ENCODE data around the gene SLC24A4.

The SLC24A4 gene

GRCh38 chr14:92404938-92405337 is 82.0 kb downstream of the SLC24A4 start:
- Histone ChIP-seq H3K9ac (ENCODE audit: low read depth, low read length, poor library complexity, severe bottlenecking) (no peak overlapping the region), H3K9me3 (ENCODE audit: insufficient read depth, low read depth, low read length) (no peaks in the 10 kb centered on the region; the same call in 1 of the 2 replicates), H4K20me1 (ENCODE audit: insufficient read depth, low read length, poor library complexity, severe bottlenecking) (no peaks in the 10 kb centered on the region), H3K4me3 (ENCODE audit: low read length, poor library complexity, severe bottlenecking) (no peak overlapping the region), H3K9me2 (replicated peaks; ENCODE audit: low read depth, low read length) (no peaks in the 10 kb centered on the region), H2AFZ (ENCODE audit: low read length) (no peak overlapping the region), H3K27me3 (ENCODE audit: insufficient read depth, low read length, poor library complexity, severe bottlenecking) (no peaks in the 10 kb centered on the region), H3K4me2 (ENCODE audit: low read depth, low read length, poor library complexity, severe bottlenecking) (no peak overlapping the region), H3K4me1 (ENCODE audit: insufficient read depth, low read length, poor library complexity, severe bottlenecking) (no peaks in the 10 kb centered on the region), H3K36me3 (ENCODE audit: insufficient read depth, low read length) (no peaks in the 10 kb centered on the region), H3F3A (ENCODE audit: low read depth) (no peaks in the 10 kb centered on the region), H3K79me2 (ENCODE audit: insufficient read depth, low read length) (no peaks in the 10 kb centered on the region)
- TF ChIP-seq EZH2phosphoT487 (IDR thresholded peaks at IDR 0.05; ENCODE audit: borderline replicate concordance) = no peak
- TF ChIP-seq, protein P1, sequence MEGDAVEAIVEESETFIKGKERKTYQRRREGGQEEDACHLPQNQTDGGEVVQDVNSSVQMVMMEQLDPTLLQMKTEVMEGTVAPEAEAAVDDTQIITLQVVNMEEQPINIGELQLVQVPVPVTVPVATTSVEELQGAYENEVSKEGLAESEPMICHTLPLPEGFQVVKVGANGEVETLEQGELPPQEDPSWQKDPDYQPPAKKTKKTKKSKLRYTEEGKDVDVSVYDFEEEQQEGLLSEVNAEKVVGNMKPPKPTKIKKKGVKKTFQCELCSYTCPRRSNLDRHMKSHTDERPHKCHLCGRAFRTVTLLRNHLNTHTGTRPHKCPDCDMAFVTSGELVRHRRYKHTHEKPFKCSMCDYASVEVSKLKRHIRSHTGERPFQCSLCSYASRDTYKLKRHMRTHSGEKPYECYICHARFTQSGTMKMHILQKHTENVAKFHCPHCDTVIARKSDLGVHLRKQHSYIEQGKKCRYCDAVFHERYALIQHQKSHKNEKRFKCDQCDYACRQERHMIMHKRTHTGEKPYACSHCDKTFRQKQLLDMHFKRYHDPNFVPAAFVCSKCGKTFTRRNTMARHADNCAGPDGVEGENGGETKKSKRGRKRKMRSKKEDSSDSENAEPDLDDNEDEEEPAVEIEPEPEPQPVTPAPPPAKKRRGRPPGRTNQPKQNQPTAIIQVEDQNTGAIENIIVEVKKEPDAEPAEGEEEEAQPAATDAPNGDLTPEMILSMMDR (conservative IDR thresholded peaks at IDR 0.05; ENCODE audit: low read length) = no peak

DNA sequence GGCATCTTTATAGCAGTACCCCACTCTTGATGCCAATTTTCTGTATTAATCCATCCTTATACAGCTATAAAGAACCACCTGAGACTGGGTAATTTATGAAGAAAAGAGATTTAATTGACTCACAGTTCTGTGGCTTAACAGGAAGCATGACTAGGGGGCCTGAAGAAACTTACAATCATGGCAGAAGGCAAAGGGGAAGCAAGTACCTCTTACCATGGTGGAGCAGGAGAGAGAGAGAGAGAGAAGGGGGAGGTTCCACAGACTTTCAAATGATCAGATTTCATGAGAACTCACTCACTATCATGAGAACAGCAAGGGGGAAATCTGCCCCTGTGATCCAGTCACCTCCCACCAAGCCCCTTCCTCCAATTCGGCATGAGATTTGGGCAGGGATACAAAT is 84.4 kb downstream of the SLC24A4 start:
- H2AFZ ChIP-seq (ENCODE audit: low read length) = no peak overlapping the region
- H3F3A ChIP-seq (ENCODE audit: low read depth) = no peaks in the 10 kb centered on the region
- H3K27me3 ChIP-seq (ENCODE audit: insufficient read depth, low read length, poor library complexity, severe bottlenecking) = no peaks in the 10 kb centered on the region
- no peaks in the 10 kb centered on the region for H3K4me1 ChIP-seq (ENCODE audit: insufficient read depth, low read length, poor library complexity, severe bottlenecking)
- no peak overlapping the region for H3K4me3 ChIP-seq (ENCODE audit: low read length, poor library complexity, severe bottlenecking)
- H3K9me2 ChIP-seq (replicated peaks; ENCODE audit: low read depth, low read length) = no peaks in the 10 kb centered on the region
- H3K4me2 ChIP-seq (ENCODE audit: low read depth, low read length, poor library complexity, severe bottlenecking) = no peak overlapping the region
- no peaks in the 10 kb centered on the region for H3K79me2 ChIP-seq (ENCODE audit: insufficient read depth, low read length)
- H3K9ac ChIP-seq (ENCODE audit: low read depth, low read length, poor library complexity, severe bottlenecking) = no peak overlapping the region
- H3K36me3 ChIP-seq (ENCODE audit: insufficient read depth, low read length) = no peaks in the 10 kb centered on the region
- no peaks in the 10 kb centered on the region; the same call in 1 of the 2 replicates for H3K9me3 ChIP-seq (ENCODE audit: insufficient read depth, low read depth, low read length)
- no peaks in the 10 kb centered on the region for H4K20me1 ChIP-seq (ENCODE audit: insufficient read depth, low read length, poor library complexity, severe bottlenecking)
- no peak for TF ChIP-seq EZH2phosphoT487 (IDR thresholded peaks at IDR 0.05; ENCODE audit: borderline replicate concordance)
- TF ChIP-seq, protein P1 (conservative IDR thresholded peaks at IDR 0.05; ENCODE audit: low read length) = no peak

DNA sequence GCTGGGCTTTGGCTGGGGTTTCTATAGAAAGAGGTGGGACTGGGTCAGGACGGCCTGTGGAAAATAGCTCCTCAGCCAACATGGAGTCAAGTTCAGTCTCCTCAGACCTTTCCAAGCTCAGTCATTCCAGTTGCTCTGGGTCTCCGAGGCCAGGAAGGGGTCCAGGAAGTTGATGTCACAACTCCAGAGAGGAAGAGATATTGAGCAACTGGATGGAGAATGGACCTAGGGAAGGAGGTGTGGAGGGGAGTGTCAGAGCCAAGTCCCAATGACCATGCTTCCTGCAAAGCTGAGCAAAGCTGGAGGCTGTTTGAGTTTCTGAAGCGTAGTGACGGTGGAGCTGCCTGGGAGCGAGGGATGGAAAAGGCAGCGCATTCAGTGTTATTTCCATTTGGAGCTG is 86.1 kb downstream of the SLC24A4 start:
- no peaks in the 10 kb centered on the region for H3K4me1 ChIP-seq (ENCODE audit: insufficient read depth, low read length, poor library complexity, severe bottlenecking)
- no peak overlapping the region for H3K4me3 ChIP-seq (ENCODE audit: low read length, poor library complexity, severe bottlenecking)
- no peaks in the 10 kb centered on the region for H4K20me1 ChIP-seq (ENCODE audit: insufficient read depth, low read length, poor library complexity, severe bottlenecking)
- H2AFZ ChIP-seq (ENCODE audit: low read length) = no peak overlapping the region
- no peaks in the 10 kb centered on the region for H3F3A ChIP-seq (ENCODE audit: low read depth)
- H3K4me2 ChIP-seq (ENCODE audit: low read depth, low read length, poor library complexity, severe bottlenecking) = no peak overlapping the region
- H3K36me3 ChIP-seq (ENCODE audit: insufficient read depth, low read length) = no peaks in the 10 kb centered on the region
- no peak for TF ChIP-seq EZH2phosphoT487 (IDR thresholded peaks at IDR 0.05; ENCODE audit: borderline replicate concordance)
- TF ChIP-seq, protein P1 (conservative IDR thresholded peaks at IDR 0.05; ENCODE audit: low read length) = no peak
- H3K9ac ChIP-seq (ENCODE audit: low read depth, low read length, poor library complexity, severe bottlenecking) = no peak overlapping the region
- H3K27me3 ChIP-seq (ENCODE audit: insufficient read depth, low read length, poor library complexity, severe bottlenecking) = no peaks in the 10 kb centered on the region
- H3K9me2 ChIP-seq (replicated peaks; ENCODE audit: low read depth, low read length) = no peaks in the 10 kb centered on the region
- no peaks in the 10 kb centered on the region; the same call in 1 of the 2 replicates for H3K9me3 ChIP-seq (ENCODE audit: insufficient read depth, low read depth, low read length)
- no peaks in the 10 kb centered on the region for H3K79me2 ChIP-seq (ENCODE audit: insufficient read depth, low read length)
